GM21576 (cell line): ENCODE measurements around the gene ARHGAP6.

Experiments used
- ATAC-seq: cut with Tn5 transposase; IDR thresholded peaks from one replicate; pipeline ENCODE4 v1.9.1; 2021; ENCODE audit warnings: mild to moderate bottlenecking, moderate library complexity; ENCODE audit not compliant: unreplicated experiment

The ARHGAP6 gene

GRCh38 chrX:11321986-11322385, 343.7 kb downstream of the ARHGAP6 start:
- ATAC-seq, result no peak

DNA sequence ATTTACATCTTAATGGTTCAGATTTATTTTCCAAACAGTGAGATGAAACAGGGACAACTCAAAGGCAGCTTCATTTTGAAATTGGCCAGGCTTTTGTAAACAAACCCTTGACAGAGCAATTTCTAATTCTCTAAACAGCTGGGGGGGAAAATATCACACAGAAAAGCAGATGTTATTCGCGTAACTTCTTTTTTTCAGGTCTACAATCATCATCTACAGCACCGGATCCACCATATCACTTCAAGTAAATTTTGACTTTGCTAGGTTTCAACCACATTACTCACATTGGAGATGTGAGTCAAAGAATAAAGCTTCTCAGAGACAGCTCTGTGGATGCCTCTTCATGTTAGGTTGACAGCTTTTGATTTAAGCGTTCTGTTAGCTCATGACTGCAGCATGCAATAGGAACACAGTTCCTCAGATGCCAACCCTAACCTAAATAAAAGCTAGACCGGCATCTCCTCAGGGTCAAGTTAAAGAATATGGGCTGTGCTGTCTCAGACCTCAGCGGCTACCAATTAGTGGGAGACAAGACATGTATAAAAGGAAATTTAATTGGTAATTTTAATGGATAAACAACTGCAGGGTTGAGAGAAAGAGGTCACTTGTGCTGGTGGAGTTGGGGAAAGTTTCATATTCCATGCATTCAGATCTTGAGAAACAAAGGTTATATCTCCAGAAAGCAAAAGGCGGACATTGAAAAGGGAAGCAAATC, 345.8 kb downstream of the ARHGAP6 start:
- ATAC-seq, result no peak

- no peak for ATAC-seq
These were observed 354.0 kb downstream of the ARHGAP6 start for GRCh38 chrX:11311706-11312105.

DNA sequence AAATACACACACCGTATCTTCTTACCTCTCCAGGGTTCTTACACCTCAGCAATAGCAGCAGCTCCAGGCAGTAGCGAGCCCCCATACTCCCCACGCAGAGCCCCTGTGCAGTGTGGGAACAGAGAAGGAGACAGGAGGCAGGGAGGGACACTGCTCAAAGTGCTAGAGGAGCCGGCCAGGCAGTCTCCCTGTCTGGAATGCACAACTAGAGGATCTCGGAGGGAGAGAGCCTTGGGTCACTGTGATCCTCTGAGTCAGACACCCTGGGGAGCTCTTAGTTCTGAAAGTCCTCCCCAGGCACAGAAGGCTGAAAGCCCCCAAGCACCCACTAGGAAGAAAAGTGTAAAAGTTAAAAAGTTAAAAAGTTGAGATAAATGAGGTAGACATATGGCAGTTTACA, 356.5 kb downstream of the ARHGAP6 start:
- ATAC-seq, result no peak

- no peak for ATAC-seq
These were observed 360.1 kb downstream of the ARHGAP6 start for GRCh38 chrX:11305641-11306040.

GRCh38 chrX:11304829-11305228, 360.9 kb downstream of the ARHGAP6 start:
- no peak for ATAC-seq

GRCh38 chrX:11298600-11298999, 367.1 kb downstream of the ARHGAP6 start:
- ATAC-seq, result no peak

- ATAC-seq, result no peak
These were observed 369.7 kb downstream of the ARHGAP6 start for GRCh38 chrX:11296051-11296450.

- ATAC-seq, result no peak
These were observed 372.6 kb downstream of the ARHGAP6 start, which contains the start of gene AMELX for GRCh38 chrX:11293113-11293512. Gene AMELX, plus strand, starts transcription at chrX:11293413. Its CDS starts 1,376 bp downstream, at chrX:11294789.

DNA sequence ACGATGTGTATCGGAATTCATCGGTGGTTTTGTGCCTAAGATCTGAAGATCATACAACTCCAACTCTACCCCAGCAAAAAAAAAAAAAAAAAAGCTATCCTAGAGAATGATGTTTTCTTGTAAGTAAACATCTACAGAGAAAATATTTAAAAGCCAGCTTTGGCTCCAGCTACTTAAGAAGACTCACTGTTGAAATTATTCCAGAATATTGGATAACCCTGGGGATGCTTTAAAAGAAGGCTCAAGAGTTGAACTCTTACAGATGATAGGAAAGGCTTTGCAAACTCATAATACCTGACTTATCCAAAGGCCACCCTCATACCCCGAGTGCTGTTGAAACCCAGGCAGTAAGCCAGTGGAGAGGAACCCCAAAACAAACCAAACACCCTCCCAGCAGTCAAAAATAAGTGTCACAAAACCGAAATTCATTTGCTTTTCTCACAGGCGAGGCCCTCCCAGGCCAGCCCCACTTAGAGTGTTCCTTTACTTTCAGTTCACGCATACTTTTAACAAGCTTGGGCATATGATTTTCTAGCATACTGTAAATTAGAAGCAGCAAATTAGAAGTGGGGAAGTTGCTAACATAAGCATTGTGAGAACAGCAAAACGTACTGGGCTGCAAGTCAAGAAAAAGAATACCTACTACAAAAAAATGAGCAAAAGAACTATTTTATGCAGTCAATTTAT, 375.2 kb downstream of the ARHGAP6 start:
- ATAC-seq, result no peak

DNA sequence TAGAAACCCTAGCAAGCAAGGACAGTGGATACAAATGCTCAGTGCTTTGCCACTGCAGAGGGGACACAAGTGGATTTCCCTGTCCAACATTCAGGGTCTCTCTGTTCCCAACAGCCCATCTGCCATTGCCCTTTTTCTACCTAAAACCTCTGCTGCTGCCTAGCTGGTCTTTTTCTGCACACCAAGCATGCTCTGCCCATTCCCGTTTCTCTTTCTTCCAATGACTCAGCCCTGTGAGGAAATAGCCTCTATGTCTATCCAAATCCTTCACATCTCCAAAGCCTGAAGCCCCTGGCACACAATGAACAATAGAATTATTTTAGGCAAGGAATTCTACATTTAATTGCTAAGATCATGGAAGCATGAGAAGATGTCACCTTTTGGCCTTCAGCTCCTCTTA, 378.2 kb downstream of the ARHGAP6 start:
- no peak for ATAC-seq

DNA sequence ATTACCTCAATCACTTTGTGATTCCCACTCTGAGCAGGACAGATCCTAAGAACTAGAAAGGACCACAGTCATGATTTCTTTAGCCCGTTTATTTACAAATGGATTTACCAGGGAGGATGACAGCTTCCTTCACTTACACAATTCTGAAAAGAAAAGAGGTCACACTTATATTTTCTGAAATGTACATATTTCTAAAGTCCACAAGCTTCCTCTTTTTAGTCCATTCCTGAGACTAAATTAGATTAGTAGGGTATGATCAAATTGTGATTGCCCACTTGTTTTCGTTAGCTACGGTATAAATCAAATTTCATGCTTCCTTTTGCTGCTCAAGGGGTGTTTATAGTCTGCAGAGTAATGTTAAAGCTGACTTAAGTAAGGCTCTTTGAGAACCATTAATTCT, 380.1 kb downstream of the ARHGAP6 start:
- no peak for ATAC-seq

DNA sequence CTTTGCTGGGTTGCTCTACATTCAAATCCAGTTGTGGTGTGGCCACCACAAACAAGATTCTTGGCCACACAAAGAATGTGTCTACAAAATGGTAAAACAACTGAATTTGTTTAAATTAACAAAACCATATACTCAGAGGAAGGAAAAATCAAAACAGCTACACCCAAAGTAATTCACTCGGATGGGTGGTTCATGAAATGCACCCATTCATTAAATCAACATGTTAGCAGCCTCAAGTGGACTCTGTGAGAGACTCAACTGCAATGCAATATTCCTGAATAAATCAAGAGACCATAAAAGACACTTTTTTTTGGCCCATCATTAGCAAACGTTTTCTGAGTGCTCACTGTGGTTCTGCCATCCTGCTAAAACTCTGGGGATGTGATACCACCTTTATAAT, 383.7 kb downstream of the ARHGAP6 start:
- no peak for ATAC-seq

DNA sequence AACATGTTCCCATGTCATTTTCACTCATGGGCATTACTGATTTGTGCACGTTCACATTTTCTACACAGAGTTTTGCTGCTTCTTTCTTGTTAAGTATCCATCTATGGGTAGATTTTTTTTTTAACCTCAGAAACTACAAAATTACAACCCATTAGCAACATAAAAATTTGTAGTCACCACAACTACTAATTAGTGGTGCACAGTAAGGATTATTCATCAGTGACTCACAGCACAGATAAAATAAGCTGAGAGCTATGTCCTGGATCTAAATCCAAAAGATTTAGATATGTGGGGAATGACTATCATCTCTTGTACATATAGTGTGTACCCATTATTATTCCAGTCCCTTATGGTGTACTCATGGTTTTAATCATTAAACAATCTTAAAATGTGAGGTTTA, 392.2 kb downstream of the ARHGAP6 start:
- ATAC-seq, result no peak

GRCh38 chrX:11272863-11273262, 392.9 kb downstream of the ARHGAP6 start:
- no peak for ATAC-seq

DNA sequence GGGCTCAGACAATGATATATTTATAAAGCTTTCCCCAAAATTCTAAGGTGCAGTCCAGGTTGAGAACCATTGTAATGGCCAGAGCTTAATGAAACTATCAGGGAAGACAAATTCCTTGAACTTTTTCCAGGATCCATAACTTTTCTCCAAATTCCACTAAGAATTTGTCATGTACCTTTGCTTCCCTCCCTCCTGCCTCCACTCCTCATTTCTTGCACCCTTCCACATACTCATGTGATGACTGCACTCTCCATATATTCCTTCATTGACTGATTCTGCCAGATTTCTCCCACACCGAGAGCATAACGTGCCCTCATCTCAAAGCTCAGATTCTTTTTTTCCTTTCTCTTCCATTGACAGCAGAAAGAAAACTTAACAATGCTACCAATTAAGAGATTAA, 393.4 kb downstream of the ARHGAP6 start:
- no peak for ATAC-seq

GRCh38 chrX:11269996-11270395, 395.7 kb downstream of the ARHGAP6 start:
- no peak for ATAC-seq

DNA sequence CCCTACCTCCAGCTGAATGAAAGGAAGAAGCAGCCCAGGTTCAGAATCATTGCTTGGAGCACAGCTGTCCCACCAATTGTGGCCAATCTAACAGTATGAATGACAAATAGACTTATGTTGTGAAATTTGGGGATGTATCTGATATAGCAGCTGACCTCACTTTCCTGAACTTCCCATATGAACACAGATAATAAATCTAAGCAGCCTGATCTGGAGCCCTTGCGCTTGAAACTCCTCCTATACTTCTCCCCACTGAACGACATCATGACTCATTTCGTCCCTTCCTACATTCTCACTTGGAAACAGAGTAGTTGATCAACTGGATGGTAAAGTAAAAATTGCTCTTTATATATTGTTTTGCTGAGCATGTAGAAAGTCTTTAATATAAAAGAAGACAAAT, 396.7 kb downstream of the ARHGAP6 start:
- no peak for ATAC-seq

GRCh38 chrX:11267425-11267824, 398.3 kb downstream of the ARHGAP6 start:
- no peak for ATAC-seq

- no peak for ATAC-seq
These were observed 399.1 kb downstream of the ARHGAP6 start for GRCh38 chrX:11266573-11267003.

- no peak for ATAC-seq
These were observed 400.4 kb downstream of the ARHGAP6 start for GRCh38 chrX:11265352-11265751.

DNA sequence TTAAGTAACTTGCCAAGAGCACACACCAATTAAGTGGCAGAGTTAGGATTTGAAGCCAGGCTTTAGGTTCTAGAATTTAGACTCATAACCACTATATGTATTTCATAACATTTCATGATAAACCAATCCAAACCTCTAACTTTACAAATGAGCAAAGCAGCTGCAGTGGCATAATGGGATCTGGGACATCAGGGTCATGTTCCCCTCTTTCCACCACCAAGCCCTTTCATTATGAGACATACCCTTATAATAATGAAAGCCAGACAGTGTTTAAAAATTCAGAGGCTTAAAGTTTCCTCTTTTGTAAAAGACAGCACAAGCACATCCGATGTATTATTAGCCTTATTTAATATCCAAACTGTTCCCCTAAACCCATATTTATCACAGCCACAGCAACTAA, 400.8 kb downstream of the ARHGAP6 start:
- ATAC-seq, result no peak
